ENCODE data around the gene ACO1.
A peak's percentile ranks its signal among the peaks of the same experiment; 100 is the strongest.

Gene ACO1

GRCh38 chr9:32423371-32423770 is 38.9 kb downstream of the ACO1 start:
- Histone ChIP-seq H3K4me1 (no peaks in the 10 kb centered on the region), H3K4me3 (no peak overlapping the region), H3K36me3 (peaks cover 50 to 92% (median 91%) of the 10 kb centered on the region in 3 donors), H3K27me3 (no peaks in the 10 kb centered on the region), H3K27ac (no peak overlapping the region), H3K9me3 (no peaks in the 10 kb centered on the region)
- TF ChIP-seq, protein P1, sequence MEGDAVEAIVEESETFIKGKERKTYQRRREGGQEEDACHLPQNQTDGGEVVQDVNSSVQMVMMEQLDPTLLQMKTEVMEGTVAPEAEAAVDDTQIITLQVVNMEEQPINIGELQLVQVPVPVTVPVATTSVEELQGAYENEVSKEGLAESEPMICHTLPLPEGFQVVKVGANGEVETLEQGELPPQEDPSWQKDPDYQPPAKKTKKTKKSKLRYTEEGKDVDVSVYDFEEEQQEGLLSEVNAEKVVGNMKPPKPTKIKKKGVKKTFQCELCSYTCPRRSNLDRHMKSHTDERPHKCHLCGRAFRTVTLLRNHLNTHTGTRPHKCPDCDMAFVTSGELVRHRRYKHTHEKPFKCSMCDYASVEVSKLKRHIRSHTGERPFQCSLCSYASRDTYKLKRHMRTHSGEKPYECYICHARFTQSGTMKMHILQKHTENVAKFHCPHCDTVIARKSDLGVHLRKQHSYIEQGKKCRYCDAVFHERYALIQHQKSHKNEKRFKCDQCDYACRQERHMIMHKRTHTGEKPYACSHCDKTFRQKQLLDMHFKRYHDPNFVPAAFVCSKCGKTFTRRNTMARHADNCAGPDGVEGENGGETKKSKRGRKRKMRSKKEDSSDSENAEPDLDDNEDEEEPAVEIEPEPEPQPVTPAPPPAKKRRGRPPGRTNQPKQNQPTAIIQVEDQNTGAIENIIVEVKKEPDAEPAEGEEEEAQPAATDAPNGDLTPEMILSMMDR (IDR thresholded peaks at IDR 0.05), result no peak
- DNase-seq, result no peak
- intact Hi-C loops (cut with DNase I; ENCODE audit: low total_unique reads), result no loop called here

DNA sequence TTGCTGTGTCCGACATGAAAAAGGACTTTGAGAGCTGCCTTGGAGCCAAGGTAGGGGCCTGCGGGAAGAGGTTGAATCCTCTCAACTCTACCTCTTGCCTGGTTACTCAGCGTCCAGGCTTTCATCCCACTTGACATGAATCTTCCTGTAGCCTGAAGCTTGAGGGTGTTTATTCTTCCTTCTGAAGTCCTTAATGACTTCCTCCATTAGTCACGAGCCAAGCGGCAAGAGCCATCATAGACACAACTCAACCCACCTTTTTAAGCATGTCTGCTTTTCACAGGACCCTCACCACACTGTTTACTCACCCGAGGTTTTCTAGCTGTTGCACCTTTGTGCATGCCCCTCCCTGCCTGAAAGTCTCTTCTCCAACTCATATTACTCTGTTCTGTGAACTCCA is 40.2 kb downstream of the ACO1 start:
- Histone ChIP-seq H3K36me3 (peaks cover 40 to 90% (median 84%) of the 10 kb centered on the region in 3 donors), H3K4me3 (no peak overlapping the region), H3K27me3 (no peaks in the 10 kb centered on the region), H3K27ac (no peak overlapping the region), H3K9me3 (no peaks in the 10 kb centered on the region), H3K4me1 (no peaks in the 10 kb centered on the region)
- intact Hi-C loops (cut with DNase I; ENCODE audit: low total_unique reads), result no loop called here
- no peak for DNase-seq
- TF ChIP-seq, protein P1 (IDR thresholded peaks at IDR 0.05), result no peak

DNA sequence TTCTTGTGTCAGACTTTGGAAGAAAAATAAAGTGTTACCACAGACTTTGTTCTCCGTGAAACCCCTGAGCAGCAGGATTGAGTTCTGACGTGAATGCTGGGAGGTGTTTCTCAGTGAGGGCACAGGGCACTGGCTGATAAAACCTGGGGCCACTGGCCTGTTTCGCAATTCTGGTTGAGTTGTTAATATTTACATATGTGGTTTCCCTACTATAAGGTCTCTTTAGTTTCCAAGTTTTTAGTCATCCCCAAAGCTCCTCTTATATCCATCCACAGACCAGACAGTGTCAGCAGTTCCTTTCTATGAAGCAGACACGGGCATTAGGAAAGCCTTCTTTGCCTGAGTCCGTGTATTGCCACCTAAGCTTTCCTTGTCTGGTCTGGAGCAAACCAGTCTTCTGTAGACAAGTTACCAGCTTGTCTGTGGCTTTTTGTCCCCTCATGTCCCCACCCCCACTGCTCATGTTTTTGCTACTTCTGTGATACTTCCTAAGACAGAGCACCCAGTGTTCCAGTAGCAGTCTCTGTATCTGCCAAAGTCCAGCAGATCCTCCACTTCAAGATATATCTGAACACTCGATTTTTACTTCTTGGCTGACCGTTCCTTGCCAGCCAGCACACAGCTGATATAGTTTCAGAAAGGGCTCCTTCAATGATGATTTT is 42.0 kb downstream of the ACO1 start:
- no peak overlapping the region for H3K4me3 ChIP-seq
- TF ChIP-seq, protein P1 (IDR thresholded peaks at IDR 0.05), result no peak
- no peaks in the 10 kb centered on the region for H3K9me3 ChIP-seq
- DNase-seq, result no peak
- H3K4me1 ChIP-seq, result peaks cover 0 to 15% (median 0%) of the 10 kb centered on the region in 4 donors
- intact Hi-C loops (cut with DNase I; ENCODE audit: low total_unique reads), result no loop called here
- peaks cover 32 to 91% (median 74%) of the 10 kb centered on the region in 3 donors for H3K36me3 ChIP-seq
- no peak overlapping the region for H3K27ac ChIP-seq
- no peaks in the 10 kb centered on the region for H3K27me3 ChIP-seq

DNA sequence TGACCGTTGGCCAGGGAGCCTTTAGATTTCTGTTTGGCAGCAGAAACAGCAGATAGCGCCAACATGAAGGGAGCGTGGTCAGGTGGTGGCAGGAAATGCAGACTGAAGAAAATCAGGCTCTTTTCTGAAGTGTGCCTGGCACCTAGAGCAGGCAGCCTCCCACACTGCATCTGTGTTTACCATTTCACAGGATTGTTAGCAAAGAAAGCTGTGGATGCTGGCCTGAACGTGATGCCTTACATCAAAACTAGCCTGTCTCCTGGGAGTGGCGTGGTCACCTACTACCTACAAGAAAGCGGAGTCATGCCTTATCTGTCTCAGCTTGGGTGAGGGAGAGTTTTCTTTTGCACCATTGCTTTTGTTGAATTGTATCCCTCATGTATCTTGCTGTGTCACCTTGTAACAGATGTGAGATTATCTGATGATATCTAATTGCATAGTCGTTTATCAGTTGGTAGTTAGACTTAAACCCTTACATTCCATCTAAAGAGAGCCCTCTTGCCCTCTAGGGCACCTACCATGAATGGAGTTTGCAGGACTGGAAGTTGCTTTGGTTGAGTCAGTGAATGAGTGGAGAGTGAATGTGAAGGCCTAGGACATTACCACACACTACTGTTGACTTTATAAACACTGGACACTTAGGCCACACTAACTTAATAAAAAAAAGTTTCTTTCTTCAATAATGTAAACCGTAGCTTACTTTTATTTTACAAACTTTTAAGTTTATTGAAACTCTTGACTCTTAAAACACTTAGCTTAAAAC is 42.8 kb downstream of the ACO1 start:
- DNase-seq, result no peak
- Histone ChIP-seq H3K27me3 (no peaks in the 10 kb centered on the region), H3K27ac (no peak overlapping the region), H3K4me1 (peaks cover 0 to 21% (median 0%) of the 10 kb centered on the region in 4 donors), H3K9me3 (no peaks in the 10 kb centered on the region), H3K36me3 (peaks cover 36 to 90% (median 78%) of the 10 kb centered on the region in 3 donors), H3K4me3 (no peak overlapping the region)
- intact Hi-C loops (cut with DNase I; ENCODE audit: low total_unique reads), result no loop called here
- TF ChIP-seq, protein P1 (IDR thresholded peaks at IDR 0.05), result no peak

- Histone ChIP-seq H3K4me3 (no peak overlapping the region), H3K9me3 (no peaks in the 10 kb centered on the region), H3K36me3 (peaks cover 59 to 90% (median 78%) of the 10 kb centered on the region in 3 donors), H3K4me1 (peaks cover 0 to 21% (median 0%) of the 10 kb centered on the region in 4 donors), H3K27ac (peak overlapping the region; percentile 6 to 43), H3K27me3 (no peaks in the 10 kb centered on the region)
- no peak for DNase-seq
- intact Hi-C loops (cut with DNase I; ENCODE audit: low total_unique reads), result loop anchor here (5.0 kb wide), 1 partner anchor 48 kb away; the partner anchor contains the start of gene ACO1
- TF ChIP-seq, protein P1 (IDR thresholded peaks at IDR 0.05), result no peak
Observed at GRCh38 chr9:32430720-32431119, 46.3 kb downstream of the ACO1 start.

All from tibial artery (tissue), 4 donors.